HFF-Myc (cell line): ENCODE measurements around the gene AHNAK2.
A peak's percentile ranks its signal among the peaks of the same experiment; 100 is the strongest.

ENCODE experiments used
- DNase-seq: peaks from one replicate; pipeline ENCODE4 v3.0.0-alpha.2; 2011; ENCODE audit warnings: low read depth; ENCODE audit errors: extremely low read depth
- H3K4me3 ChIP-seq: replicated peaks from 2 replicates; pipeline ENCODE4 v1.5.1; 2011; ENCODE audit warnings: low read depth, mild to moderate bottlenecking, control low read depth, low read length
- CTCF ChIP-seq: IDR thresholded peaks from 2 replicates; pipeline ENCODE4 v1.5.1; 2012; ENCODE audit warnings: mild to moderate bottlenecking, low read depth, low read length, control low read depth; ENCODE audit errors: missing control alignments

The AHNAK2 gene

DNA sequence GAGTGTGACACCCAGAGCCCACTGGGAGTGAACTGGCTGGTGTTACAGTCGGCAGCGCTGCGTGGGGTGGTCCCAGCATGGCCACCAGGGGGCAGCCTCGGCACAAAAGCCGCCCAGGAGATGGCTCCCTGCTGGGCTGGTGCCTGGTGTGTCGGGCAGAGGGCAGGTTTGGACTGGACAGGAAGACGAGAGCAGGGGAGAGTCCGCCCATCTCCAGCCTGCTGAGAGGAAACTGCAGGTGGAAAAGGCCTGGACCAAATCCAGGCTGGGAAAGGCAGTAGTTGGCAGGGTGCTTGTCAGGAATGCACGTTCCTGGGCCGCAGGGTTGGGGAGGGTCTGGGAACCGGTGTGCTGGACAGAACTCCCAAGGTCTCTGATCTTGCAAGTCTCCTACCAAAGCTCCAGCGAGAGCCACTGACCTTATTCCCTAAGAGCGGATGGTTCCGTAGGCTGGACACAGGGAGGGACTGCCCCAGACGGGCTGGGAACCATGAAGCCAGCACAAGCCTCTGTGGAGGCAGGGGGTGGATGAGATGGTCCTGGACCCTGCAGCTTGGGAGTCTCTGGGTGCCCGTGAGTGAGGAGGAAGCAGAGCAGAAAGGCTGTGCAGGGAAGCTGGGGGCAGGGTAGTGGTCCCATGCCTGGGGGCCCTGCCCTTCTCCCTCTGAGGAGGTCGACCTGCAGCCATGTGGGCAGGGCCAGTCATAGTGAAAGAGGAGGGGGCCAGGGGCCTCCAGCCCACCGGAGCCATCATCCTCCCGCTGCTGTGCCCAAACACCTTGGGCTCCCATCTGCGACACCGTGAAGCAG, 1.8 kb downstream of the AHNAK2 start:
- H3K4me3 ChIP-seq, result no peak overlapping the region
- peak; percentile 86 for TF ChIP-seq CTCF
- peak; percentile 51 for DNase-seq

- no peak for DNase-seq
Observed at GRCh38 chr14:104975481-104976197, 2.5 kb downstream of the AHNAK2 start.

DNA sequence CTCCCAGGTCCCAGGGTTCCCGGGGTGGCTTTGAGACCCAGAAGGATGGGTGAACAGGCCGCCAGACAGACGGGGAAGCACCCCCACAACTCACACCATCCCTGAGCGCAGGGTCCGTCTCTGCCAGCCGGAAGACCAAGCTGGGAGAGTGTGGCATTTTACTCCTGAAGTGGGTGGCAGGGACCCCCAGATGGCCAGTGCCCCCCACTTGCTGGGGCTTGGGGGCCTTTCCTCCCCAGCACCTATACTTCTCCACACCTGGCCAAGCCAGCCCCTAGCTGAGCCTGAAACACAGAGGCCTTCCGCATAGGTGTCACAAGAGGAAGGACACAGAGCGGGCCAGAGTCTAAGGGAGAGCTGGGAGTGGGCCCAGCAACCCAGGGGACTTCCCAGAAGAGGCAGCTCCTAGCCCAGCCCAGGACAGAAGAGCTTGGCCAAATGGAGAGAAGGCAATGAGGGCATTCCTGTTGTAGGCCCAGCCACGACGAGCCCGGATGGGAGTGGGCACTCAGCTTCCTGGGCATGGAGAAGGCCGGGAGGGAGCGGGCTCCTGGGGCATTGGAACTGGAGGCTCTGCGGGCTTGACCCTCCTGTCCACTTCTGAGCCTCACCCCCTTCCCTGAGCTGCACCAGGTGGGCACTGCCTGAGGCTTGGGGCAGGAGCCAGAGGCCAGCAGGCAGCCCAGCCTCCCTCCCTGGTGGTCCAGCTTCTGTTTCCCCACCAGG, 3.3 kb downstream of the AHNAK2 start:
- no peak for TF ChIP-seq CTCF
- DNase-seq, result no peak
- no peak overlapping the region for H3K4me3 ChIP-seq

More at GRCh38 chr14:104975481-104976197, 2.5 kb downstream of the AHNAK2 start:
- no peak overlapping the region for H3K4me3 ChIP-seq
- no peak for TF ChIP-seq CTCF

DNA sequence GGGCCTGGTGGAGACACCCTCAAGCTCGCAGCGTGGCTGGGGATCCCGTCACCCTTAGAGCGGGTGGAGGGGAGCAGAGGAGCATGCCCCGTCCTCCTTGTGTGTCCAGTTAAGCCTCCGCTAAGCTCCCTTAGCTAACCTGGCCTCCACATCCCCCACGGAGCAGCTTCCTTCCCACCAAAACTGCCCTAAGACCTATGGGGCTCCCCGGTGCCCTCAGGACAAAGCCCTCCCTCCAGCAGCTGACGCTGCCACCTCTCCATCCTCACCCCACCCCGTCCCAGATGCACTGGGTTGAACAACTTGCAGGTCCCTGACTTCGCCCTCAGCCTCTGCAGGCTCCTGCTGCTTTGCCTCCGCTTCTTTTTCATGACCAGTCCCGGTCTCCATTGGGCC, 4.0 kb downstream of the AHNAK2 start:
- no peak for TF ChIP-seq CTCF
- no peak overlapping the region for H3K4me3 ChIP-seq
- no peak for DNase-seq

DNA sequence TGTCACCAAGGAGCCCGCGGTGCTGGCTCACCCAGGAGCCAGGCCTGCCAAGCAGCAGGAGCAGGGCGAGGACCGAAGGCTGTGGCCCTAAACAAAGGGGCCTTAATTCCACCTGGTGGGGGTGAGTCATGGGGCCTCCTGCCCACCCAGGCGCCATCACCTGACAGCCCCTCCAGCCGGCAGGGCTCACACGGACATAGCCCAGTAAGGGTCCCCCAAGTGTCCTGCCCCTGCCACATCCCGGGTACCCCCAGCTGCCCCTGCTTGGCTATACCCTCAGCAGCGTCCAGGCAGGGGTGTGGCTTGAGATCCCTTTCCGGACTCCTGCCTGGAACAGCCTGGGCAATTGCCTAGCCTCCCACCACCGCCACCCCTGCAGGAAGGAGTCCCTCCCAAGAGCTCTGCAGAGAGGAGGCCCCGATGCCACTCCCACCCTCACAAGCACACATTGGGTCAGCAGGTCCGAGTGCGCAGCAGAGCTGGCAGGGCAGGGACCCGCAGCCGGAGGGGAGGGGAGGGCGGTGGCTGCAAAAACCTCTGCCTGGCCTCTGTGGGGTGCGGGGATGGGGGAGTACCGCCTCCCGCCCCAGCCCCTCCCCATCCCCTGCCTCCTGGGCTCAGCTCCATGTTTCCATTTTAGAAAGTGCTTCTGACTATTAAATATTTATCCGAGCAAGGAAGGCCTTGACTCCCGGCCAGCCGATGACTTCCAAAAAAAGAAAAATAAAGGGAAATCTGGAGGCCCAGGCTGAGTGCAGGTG, 4.6 kb downstream of the AHNAK2 start:
- no peak overlapping the region; the same call in 1 of the 2 replicates for H3K4me3 ChIP-seq
- peak; percentile 84 for DNase-seq
- TF ChIP-seq CTCF, result no peak

- TF ChIP-seq CTCF, result no peak
- no peak for DNase-seq
- no peak overlapping the region; the same call in 1 of the 2 replicates for H3K4me3 ChIP-seq
Observed at GRCh38 chr14:104973135-104973384, 5.1 kb downstream of the AHNAK2 start.
